Measurements from ENCODE around the gene OPN1MW. TPM values are rescaled to one million over a fixed set of nuclear protein-coding genes. Genes with fewer than 3 reads are reported as not detected.
"Not testable (repeated sequence)": the region's sequence is repeated elsewhere in the genome, so short reads cannot be mapped to it uniquely, and the experiment has no call there.

Gene OPN1MW
- polyA plus RNA-seq, 1 of the 3 experiments (the other 2 are of a cell fraction) = not detected

GRCh38 chrX:154211499-154211898 is 29.1 kb downstream of the OPN1MW start:
- H3K9me3 ChIP-seq; H3F3A ChIP-seq (replicated peaks; ENCODE audit: insufficient read depth): not testable (repeated sequence)

GRCh38 chrX:154219456-154219855 is 37.1 kb downstream of the OPN1MW start, which contains the start of gene OPN1MW2:
Gene OPN1MW2, plus strand, starts transcription at chrX:154219756. Its CDS starts 60 bp downstream, at chrX:154219816.
- H3K9me2 ChIP-seq; H3K79me2 ChIP-seq (ENCODE audit: insufficient read depth); H3K9me3 ChIP-seq; H2AFZ ChIP-seq (ENCODE audit: low read depth); H4K20me1 ChIP-seq (ENCODE audit: insufficient read depth); H3K4me3 ChIP-seq (ENCODE audit: low read depth in 2 of 2, low read length in 1 of 2); H3K36me3 ChIP-seq (replicated peaks in 1 of 2; ENCODE audit: control insufficient read depth in 1 of 2, insufficient read depth in 2 of 2, low read length in 1 of 2); CTCF ChIA-PET; H3K9ac ChIP-seq; H3K27me3 ChIP-seq (ENCODE audit: insufficient read depth); H3F3A ChIP-seq (replicated peaks; ENCODE audit: insufficient read depth); H3K27ac ChIP-seq (ENCODE audit: low read depth in 2 of 2, low read length in 1 of 2); DNase-seq; POLR2A ChIA-PET; H3K4me2 ChIP-seq; H3K4me1 ChIP-seq (ENCODE audit: control insufficient read depth in 1 of 2, insufficient read depth in 2 of 2, low read depth in 1 of 2, low read length in 1 of 2): not testable (repeated sequence)
- WGBS (ENCODE audit: low lambda C conversion rate) = no CpG with 5 or more reads among the region's 16 CpGs

More at GRCh38 chrX:154211499-154211898, 29.1 kb downstream of the OPN1MW start:
- H3K4me2 ChIP-seq; H3K4me1 ChIP-seq (ENCODE audit: control insufficient read depth in 1 of 2, insufficient read depth in 2 of 2, low read depth in 1 of 2, low read length in 1 of 2); CTCF ChIA-PET; H2AFZ ChIP-seq (ENCODE audit: low read depth); H3K36me3 ChIP-seq (replicated peaks in 1 of 2; ENCODE audit: control insufficient read depth in 1 of 2, insufficient read depth in 2 of 2, low read length in 1 of 2); H4K20me1 ChIP-seq (ENCODE audit: insufficient read depth); H3K27me3 ChIP-seq (ENCODE audit: insufficient read depth); H3K9ac ChIP-seq; H3K79me2 ChIP-seq (ENCODE audit: insufficient read depth); H3K4me3 ChIP-seq (ENCODE audit: low read depth in 2 of 2, low read length in 1 of 2); H3K9me2 ChIP-seq; DNase-seq; H3K27ac ChIP-seq (ENCODE audit: low read depth in 2 of 2, low read length in 1 of 2); POLR2A ChIA-PET: not testable (repeated sequence)
- WGBS (ENCODE audit: low lambda C conversion rate) = no CpG with 5 or more reads among the region's 10 CpGs

GRCh38 chrX:154225292-154225691 is 42.9 kb downstream of the OPN1MW start:
- H3K27ac ChIP-seq (ENCODE audit: low read depth in 2 of 2, low read length in 1 of 2); H3K9me3 ChIP-seq; POLR2A ChIA-PET; H3K4me2 ChIP-seq; H2AFZ ChIP-seq (ENCODE audit: low read depth); H3K4me1 ChIP-seq (ENCODE audit: control insufficient read depth in 1 of 2, insufficient read depth in 2 of 2, low read depth in 1 of 2, low read length in 1 of 2); H3K36me3 ChIP-seq (replicated peaks in 1 of 2; ENCODE audit: control insufficient read depth in 1 of 2, insufficient read depth in 2 of 2, low read length in 1 of 2); CTCF ChIA-PET; H3K9me2 ChIP-seq; H3K4me3 ChIP-seq (ENCODE audit: low read depth in 2 of 2, low read length in 1 of 2); H3K79me2 ChIP-seq (ENCODE audit: insufficient read depth); H3K27me3 ChIP-seq (ENCODE audit: insufficient read depth); DNase-seq; H3F3A ChIP-seq (replicated peaks; ENCODE audit: insufficient read depth); H4K20me1 ChIP-seq (ENCODE audit: insufficient read depth); H3K9ac ChIP-seq: not testable (repeated sequence)
- WGBS (ENCODE audit: low lambda C conversion rate) = no CpG with 5 or more reads among the region's 6 CpGs

GRCh38 chrX:154226706-154227105 is 44.3 kb downstream of the OPN1MW start:
- H3K9ac ChIP-seq; H3K27ac ChIP-seq (ENCODE audit: low read depth in 2 of 2, low read length in 1 of 2); H3K4me3 ChIP-seq (ENCODE audit: low read depth in 2 of 2, low read length in 1 of 2); CTCF ChIA-PET; POLR2A ChIA-PET; H3K9me3 ChIP-seq; H3K4me2 ChIP-seq; H3K27me3 ChIP-seq (ENCODE audit: insufficient read depth); H3K4me1 ChIP-seq (ENCODE audit: control insufficient read depth in 1 of 2, insufficient read depth in 2 of 2, low read depth in 1 of 2, low read length in 1 of 2); DNase-seq; H4K20me1 ChIP-seq (ENCODE audit: insufficient read depth); H3K79me2 ChIP-seq (ENCODE audit: insufficient read depth); H3K9me2 ChIP-seq; H3F3A ChIP-seq (replicated peaks; ENCODE audit: insufficient read depth); H3K36me3 ChIP-seq (replicated peaks in 1 of 2; ENCODE audit: control insufficient read depth in 1 of 2, insufficient read depth in 2 of 2, low read length in 1 of 2); H2AFZ ChIP-seq (ENCODE audit: low read depth): not testable (repeated sequence)
- WGBS (ENCODE audit: low lambda C conversion rate) = no CpG with 5 or more reads among the region's 9 CpGs

- H4K20me1 ChIP-seq (ENCODE audit: insufficient read depth); CTCF ChIA-PET; H3K36me3 ChIP-seq (replicated peaks in 1 of 2; ENCODE audit: control insufficient read depth in 1 of 2, insufficient read depth in 2 of 2, low read length in 1 of 2); H3K4me2 ChIP-seq; H3K9ac ChIP-seq; H2AFZ ChIP-seq (ENCODE audit: low read depth); H3K9me3 ChIP-seq; POLR2A ChIA-PET; H3K27me3 ChIP-seq (ENCODE audit: insufficient read depth); H3K4me3 ChIP-seq (ENCODE audit: low read depth in 2 of 2, low read length in 1 of 2); H3K4me1 ChIP-seq (ENCODE audit: control insufficient read depth in 1 of 2, insufficient read depth in 2 of 2, low read depth in 1 of 2, low read length in 1 of 2); H3K9me2 ChIP-seq; DNase-seq; H3K27ac ChIP-seq (ENCODE audit: low read depth in 2 of 2, low read length in 1 of 2); H3K79me2 ChIP-seq (ENCODE audit: insufficient read depth); H3F3A ChIP-seq (replicated peaks; ENCODE audit: insufficient read depth): not testable (repeated sequence)
- WGBS (ENCODE audit: low lambda C conversion rate) = no CpG with 5 or more reads among the region's 3 CpGs
These were observed 49.0 kb downstream of the OPN1MW start for GRCh38 chrX:154231443-154231842.

- H3K9ac ChIP-seq; H3K4me3 ChIP-seq (ENCODE audit: low read depth in 2 of 2, low read length in 1 of 2); H4K20me1 ChIP-seq (ENCODE audit: insufficient read depth); H3F3A ChIP-seq (replicated peaks; ENCODE audit: insufficient read depth); H3K27me3 ChIP-seq (ENCODE audit: insufficient read depth); H3K9me2 ChIP-seq; H3K27ac ChIP-seq (ENCODE audit: low read depth in 2 of 2, low read length in 1 of 2); CTCF ChIA-PET; H3K4me1 ChIP-seq (ENCODE audit: control insufficient read depth in 1 of 2, insufficient read depth in 2 of 2, low read depth in 1 of 2, low read length in 1 of 2); POLR2A ChIA-PET; H3K36me3 ChIP-seq (replicated peaks in 1 of 2; ENCODE audit: control insufficient read depth in 1 of 2, insufficient read depth in 2 of 2, low read length in 1 of 2); H3K79me2 ChIP-seq (ENCODE audit: insufficient read depth); H3K4me2 ChIP-seq; DNase-seq; H2AFZ ChIP-seq (ENCODE audit: low read depth); H3K9me3 ChIP-seq: not testable (repeated sequence)
- no CpG with 5 or more reads among the region's 16 CpGs for WGBS (ENCODE audit: low lambda C conversion rate)
These were observed 51.2 kb downstream of the OPN1MW start for GRCh38 chrX:154233620-154234019.

Data from SK-N-SH (cell line).